Measurements from ENCODE around the gene NRDC. TPM values are rescaled to one million over a fixed set of nuclear protein-coding genes. Genes with fewer than 3 reads are reported as not detected.
"Not testable (repeated sequence)": the region's sequence is repeated elsewhere in the genome, so short reads cannot be mapped to it uniquely, and the experiment has no call there.

The NRDC gene
- polyA plus RNA-seq, 1 donor, result 97.3 TPM

- H3K27me3 ChIP-seq (ENCODE audit: control insufficient read depth, insufficient read depth, low read length), result peaks cover 8% of the 10 kb centered on the region
- H3K36me3 ChIP-seq (ENCODE audit: control insufficient read depth, insufficient read depth, low read length), result no peaks in the 10 kb centered on the region
- H3K4me3 ChIP-seq (ENCODE audit: low read length), result no peak overlapping the region
- no peak for DNase-seq
- H3K9me3 ChIP-seq (ENCODE audit: control insufficient read depth, low read depth, low read length), result no peaks in the 10 kb centered on the region
- no peak overlapping the region for H3K27ac ChIP-seq (ENCODE audit: low read length)
- H3K4me1 ChIP-seq (ENCODE audit: control insufficient read depth, insufficient read depth, low read length), result no peaks in the 10 kb centered on the region
These were observed 19.1 kb upstream of the NRDC start for GRCh38 chr1:51897699-51898031.

DNA sequence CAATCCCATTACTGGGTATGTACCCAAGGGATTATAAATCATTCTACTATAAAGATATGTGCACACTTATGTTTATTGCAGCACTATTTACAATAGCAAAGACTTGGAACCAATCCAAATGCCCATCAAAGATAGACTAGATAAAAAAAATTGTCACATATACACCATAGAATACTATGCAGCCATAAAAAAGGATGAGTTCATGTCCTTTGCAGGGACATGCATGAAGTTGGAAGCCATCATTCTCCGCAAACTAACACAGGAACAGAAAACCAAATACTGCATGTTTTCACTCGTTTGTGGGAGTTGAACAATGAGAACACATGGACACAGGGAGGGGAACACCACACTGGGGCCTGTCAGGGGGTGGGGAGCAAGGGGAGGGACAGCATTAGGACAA lies 16.2 kb upstream of the NRDC start:
- H3K9me3 ChIP-seq (ENCODE audit: control insufficient read depth, low read depth, low read length); H3K4me1 ChIP-seq (ENCODE audit: control insufficient read depth, insufficient read depth, low read length); H3K27ac ChIP-seq (ENCODE audit: low read length); H3K4me3 ChIP-seq (ENCODE audit: low read length); H3K36me3 ChIP-seq (ENCODE audit: control insufficient read depth, insufficient read depth, low read length); DNase-seq: not testable (repeated sequence)
- no CpG with 5 or more reads among the region's 2 CpGs for WGBS (ENCODE audit: insufficient coverage, low lambda C conversion rate)
- H3K27me3 ChIP-seq (ENCODE audit: control insufficient read depth, insufficient read depth, low read length), result peaks cover 10% of the 10 kb centered on the region

- no peak for DNase-seq
- Histone ChIP-seq H3K36me3 (ENCODE audit: control insufficient read depth, insufficient read depth, low read length) (no peaks in the 10 kb centered on the region), H3K4me1 (ENCODE audit: control insufficient read depth, insufficient read depth, low read length) (peaks cover 10% of the 10 kb centered on the region), H3K27me3 (ENCODE audit: control insufficient read depth, insufficient read depth, low read length) (peaks cover 10% of the 10 kb centered on the region), H3K4me3 (ENCODE audit: low read length) (peak overlapping the region; percentile 73), H3K27ac (ENCODE audit: low read length) (peak overlapping the region; percentile 98), H3K9me3 (ENCODE audit: control insufficient read depth, low read depth, low read length) (no peaks in the 10 kb centered on the region)
- no CpG with 5 or more reads among the region's 17 CpGs for WGBS (ENCODE audit: insufficient coverage, low lambda C conversion rate)
These were observed 265 bp downstream of the NRDC start for GRCh38 chr1:51878308-51878615.

DNA sequence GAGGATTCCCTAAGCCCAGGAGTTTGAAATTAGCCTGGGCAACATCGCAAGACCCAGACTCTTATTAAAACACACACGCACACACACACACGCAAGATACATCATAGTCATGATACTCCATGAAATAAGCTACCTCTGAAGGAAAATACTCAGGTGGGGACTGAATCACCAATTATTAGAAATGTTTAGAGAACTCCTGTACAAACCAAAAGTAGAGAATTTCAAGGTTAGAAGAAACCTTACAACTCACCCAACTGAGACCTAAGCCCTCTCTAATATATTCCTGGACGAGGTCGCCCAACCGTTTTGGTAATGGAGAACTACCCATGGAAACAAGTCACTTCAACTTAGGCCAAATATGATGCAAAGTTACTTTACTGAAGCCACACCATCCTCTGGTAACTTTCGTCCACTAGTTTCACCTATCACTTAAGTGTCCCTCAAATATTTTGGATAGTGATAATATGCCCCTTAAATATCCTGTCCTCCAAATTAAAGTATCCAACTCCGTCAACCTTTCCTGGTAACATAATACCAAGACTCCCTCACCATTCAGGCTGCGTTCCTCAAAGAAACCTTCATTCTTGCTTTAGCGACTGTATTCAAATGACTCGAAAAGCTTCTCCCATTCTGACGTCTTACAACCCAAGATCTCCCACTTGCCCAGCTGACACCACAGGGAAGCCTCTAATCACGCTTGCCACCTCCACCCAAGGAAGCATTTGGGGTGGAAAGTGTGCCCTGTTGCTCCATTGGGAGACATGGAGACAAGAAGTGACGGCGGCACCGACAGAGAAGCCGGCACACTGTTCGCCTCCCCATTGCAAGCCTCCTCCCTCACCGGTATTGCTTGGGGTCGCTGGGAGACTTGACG lies 856 bp downstream of the NRDC start:
- no CpG with 5 or more reads among the region's 21 CpGs for WGBS (ENCODE audit: insufficient coverage, low lambda C conversion rate)
- Histone ChIP-seq H3K36me3 (ENCODE audit: control insufficient read depth, insufficient read depth, low read length) (no peaks in the 10 kb centered on the region), H3K4me1 (ENCODE audit: control insufficient read depth, insufficient read depth, low read length) (peaks cover 10% of the 10 kb centered on the region), H3K9me3 (ENCODE audit: control insufficient read depth, low read depth, low read length) (no peaks in the 10 kb centered on the region), H3K27me3 (ENCODE audit: control insufficient read depth, insufficient read depth, low read length) (peaks cover 8% of the 10 kb centered on the region), H3K4me3 (ENCODE audit: low read length) (peak overlapping the region; percentile 73), H3K27ac (ENCODE audit: low read length) (peak overlapping the region; percentile 98)
- DNase-seq, result peak; percentile 14 to 22

GRCh38 chr1:51875836-51876235 lies 2.7 kb downstream of the NRDC start:
- Histone ChIP-seq H3K4me1 (ENCODE audit: control insufficient read depth, insufficient read depth, low read length) (peaks cover 10% of the 10 kb centered on the region), H3K9me3 (ENCODE audit: control insufficient read depth, low read depth, low read length) (no peaks in the 10 kb centered on the region), H3K4me3 (ENCODE audit: low read length) (no peak overlapping the region), H3K27ac (ENCODE audit: low read length) (no peak overlapping the region), H3K27me3 (ENCODE audit: control insufficient read depth, insufficient read depth, low read length) (no peaks in the 10 kb centered on the region), H3K36me3 (ENCODE audit: control insufficient read depth, insufficient read depth, low read length) (no peaks in the 10 kb centered on the region)
- DNase-seq, result no peak

GRCh38 chr1:51875291-51875772 lies 3.2 kb downstream of the NRDC start:
- H3K4me1 ChIP-seq (ENCODE audit: control insufficient read depth, insufficient read depth, low read length), result peaks cover 10% of the 10 kb centered on the region
- no peak for DNase-seq
- H3K4me3 ChIP-seq (ENCODE audit: low read length), result no peak overlapping the region
- H3K9me3 ChIP-seq (ENCODE audit: control insufficient read depth, low read depth, low read length), result no peaks in the 10 kb centered on the region
- no peaks in the 10 kb centered on the region for H3K36me3 ChIP-seq (ENCODE audit: control insufficient read depth, insufficient read depth, low read length)
- no peaks in the 10 kb centered on the region for H3K27me3 ChIP-seq (ENCODE audit: control insufficient read depth, insufficient read depth, low read length)
- no peak overlapping the region for H3K27ac ChIP-seq (ENCODE audit: low read length)
- WGBS (ENCODE audit: insufficient coverage, low lambda C conversion rate), result 53% methylated on average over 2 of the region's 6 CpGs

DNA sequence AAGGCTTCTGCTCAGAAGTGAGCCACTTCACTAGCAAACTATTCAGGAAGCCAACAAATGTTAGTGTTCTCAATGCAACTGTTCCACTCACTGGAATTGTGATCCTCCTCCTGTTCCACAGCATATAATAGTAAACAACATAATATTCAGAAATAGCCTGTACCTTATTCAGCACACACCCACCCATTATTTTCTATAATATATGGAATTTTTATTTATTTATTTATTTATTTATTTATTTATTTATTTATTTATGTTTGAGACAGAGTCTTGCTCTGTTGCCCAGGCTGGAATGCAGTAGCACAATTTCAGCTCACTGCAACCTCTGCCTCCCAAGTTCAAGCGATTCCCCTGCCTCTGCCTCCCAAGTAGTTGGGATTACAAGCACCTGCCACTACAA lies 5.3 kb downstream of the NRDC start:
- not testable (repeated sequence) for H3K27ac ChIP-seq (ENCODE audit: low read length); H3K9me3 ChIP-seq (ENCODE audit: control insufficient read depth, low read depth, low read length); H3K4me1 ChIP-seq (ENCODE audit: control insufficient read depth, insufficient read depth, low read length); H3K36me3 ChIP-seq (ENCODE audit: control insufficient read depth, insufficient read depth, low read length); H3K4me3 ChIP-seq (ENCODE audit: low read length); H3K27me3 ChIP-seq (ENCODE audit: control insufficient read depth, insufficient read depth, low read length); DNase-seq
- no CpG with 5 or more reads among the region's 1 CpG for WGBS (ENCODE audit: insufficient coverage, low lambda C conversion rate)

GRCh38 chr1:51871351-51871975 lies 7.1 kb downstream of the NRDC start:
- Histone ChIP-seq H3K4me1 (ENCODE audit: control insufficient read depth, insufficient read depth, low read length) (peaks cover 2% of the 10 kb centered on the region), H3K27ac (ENCODE audit: low read length) (no peak overlapping the region), H3K9me3 (ENCODE audit: control insufficient read depth, low read depth, low read length) (no peaks in the 10 kb centered on the region), H3K27me3 (ENCODE audit: control insufficient read depth, insufficient read depth, low read length) (no peaks in the 10 kb centered on the region), H3K36me3 (ENCODE audit: control insufficient read depth, insufficient read depth, low read length) (no peaks in the 10 kb centered on the region), H3K4me3 (ENCODE audit: low read length) (no peak overlapping the region)
- WGBS (ENCODE audit: insufficient coverage, low lambda C conversion rate), result 75% methylated on average over 1 of the region's 6 CpGs
- no peak for DNase-seq

- no peaks in the 10 kb centered on the region for H3K9me3 ChIP-seq (ENCODE audit: control insufficient read depth, low read depth, low read length)
- no peak overlapping the region for H3K27ac ChIP-seq (ENCODE audit: low read length)
- H3K4me1 ChIP-seq (ENCODE audit: control insufficient read depth, insufficient read depth, low read length), result no peaks in the 10 kb centered on the region
- 90% methylated on average over 2 of the region's 7 CpGs for WGBS (ENCODE audit: insufficient coverage, low lambda C conversion rate)
- H3K27me3 ChIP-seq (ENCODE audit: control insufficient read depth, insufficient read depth, low read length), result no peaks in the 10 kb centered on the region
- no peaks in the 10 kb centered on the region for H3K36me3 ChIP-seq (ENCODE audit: control insufficient read depth, insufficient read depth, low read length)
- H3K4me3 ChIP-seq (ENCODE audit: low read length), result no peak overlapping the region
- DNase-seq, result no peak
These were observed 7.8 kb downstream of the NRDC start for GRCh38 chr1:51870603-51871350.

DNA sequence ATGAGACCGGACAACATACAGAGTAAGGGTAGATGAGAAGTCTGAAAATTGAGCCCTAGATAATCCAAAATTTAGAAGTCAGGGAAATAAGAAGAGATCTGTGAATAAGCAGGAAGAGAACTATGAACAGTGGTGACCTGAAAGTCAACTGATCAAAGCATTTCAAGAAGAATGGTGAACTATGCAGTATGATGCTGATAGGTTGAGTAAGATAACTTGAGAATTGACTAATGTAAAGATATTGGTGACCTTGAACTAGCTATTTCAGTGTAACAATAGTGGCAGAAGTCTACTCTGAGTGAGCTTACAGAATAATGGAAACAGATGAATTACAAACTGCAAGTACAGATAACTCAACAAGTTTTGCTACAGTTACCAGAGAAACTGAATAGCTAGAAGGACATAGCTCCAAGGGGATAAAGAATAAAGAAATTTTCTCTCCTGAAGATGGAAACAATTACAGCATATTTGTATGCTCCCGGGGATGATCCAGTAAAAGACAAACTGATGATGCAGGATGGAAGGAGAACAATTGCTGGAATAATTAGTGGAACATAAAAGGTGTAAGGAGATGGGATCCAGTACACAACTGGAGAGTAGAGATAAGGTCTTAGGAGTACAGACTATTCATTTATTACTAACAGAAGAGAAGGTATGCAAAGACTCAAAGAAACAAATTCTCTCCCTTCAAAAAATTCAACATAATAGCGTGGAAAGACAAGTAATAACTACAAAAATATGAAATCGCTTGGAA lies 10.9 kb downstream of the NRDC start:
- Histone ChIP-seq H3K36me3 (ENCODE audit: control insufficient read depth, insufficient read depth, low read length) (no peaks in the 10 kb centered on the region), H3K9me3 (ENCODE audit: control insufficient read depth, low read depth, low read length) (no peaks in the 10 kb centered on the region), H3K27ac (ENCODE audit: low read length) (no peak overlapping the region), H3K27me3 (ENCODE audit: control insufficient read depth, insufficient read depth, low read length) (no peaks in the 10 kb centered on the region), H3K4me3 (ENCODE audit: low read length) (no peak overlapping the region), H3K4me1 (ENCODE audit: control insufficient read depth, insufficient read depth, low read length) (no peaks in the 10 kb centered on the region)
- 95% methylated on average over 4 of the region's 4 CpGs for WGBS (ENCODE audit: insufficient coverage, low lambda C conversion rate)
- no peak for DNase-seq

Data from large intestine (tissue), 3 donors.